HepG2 (cell line): ENCODE data around the gene RSKR. TPM values are rescaled to one million over a fixed set of nuclear protein-coding genes. Genes with fewer than 3 reads are reported as not detected.
A peak's percentile ranks its signal among the peaks of the same experiment; 100 is the strongest.

Experiments
- ARNT2 ChIP-seq: sonication (generic); formaldehyde crosslinking; IDR thresholded peaks from 2 replicates; pipeline ENCODE4 v1.8.0; 2022; ENCODE audit warnings: mild to moderate bottlenecking, low read depth, missing genetic modification reagents, moderate library complexity
- BRF2 ChIP-seq: sonication (generic); formaldehyde crosslinking; IDR thresholded peaks from 2 replicates; pipeline ENCODE4 v1.8.1; 2022; ENCODE audit warnings: mild to moderate bottlenecking, missing genetic modification reagents
- E2F2 ChIP-seq: sonication (generic); formaldehyde crosslinking; IDR thresholded peaks from 2 replicates; pipeline ENCODE4 v1.4.0; 2020; ENCODE audit warnings: missing genetic modification reagents, borderline replicate concordance
- GMEB1 ChIP-seq: sonication (generic); formaldehyde crosslinking; IDR thresholded peaks from 2 replicates; pipeline ENCODE4 v1.5.1; 2020; ENCODE audit warnings: missing genetic modification reagents, mild to moderate bottlenecking, borderline replicate concordance
- RBFOX2 ChIP-seq: fragments of 200-400 bp; formaldehyde crosslinking; IDR thresholded peaks from 2 replicates; pipeline ENCODE4 v1.6.1; 2017; ENCODE audit warnings: low read depth, mild to moderate bottlenecking, low read length
- SAP130 ChIP-seq: IDR thresholded peaks from 2 replicates; pipeline ENCODE4 v1.6.1; 2016; ENCODE audit warnings: low read depth
- SP1 ChIP-seq, 2 experiments: fragments of 450-650 bp in 1 of 2; sonication (generic) in 1 of 2; formaldehyde crosslinking in 1 of 2; IDR thresholded peaks; 2 replicates each; pipeline versions ENCODE4 v1.4.0 to v1.6.1; 2016 to 2020; ENCODE audit warnings: missing genetic modification reagents in 1 of 2
- YY1 ChIP-seq: IDR thresholded peaks from 2 replicates; pipeline ENCODE4 v1.6.1; 2011; ENCODE audit warnings: low read length, low read depth, moderate library complexity, mild to moderate bottlenecking; ENCODE audit not compliant: insufficient read depth, insufficient replicate concordance
- ZBTB25 ChIP-seq: IDR thresholded peaks from 2 replicates; pipeline ENCODE4 v1.6.1; 2018; ENCODE audit warnings: missing genetic modification reagents
- ZFAT ChIP-seq: sonication (generic); formaldehyde crosslinking; conservative IDR thresholded peaks from 2 replicates; pipeline ENCODE4 v1.8.1; 2023; ENCODE audit warnings: missing genetic modification reagents, inconsistent platforms
- ZNF510 ChIP-seq: sonication (generic); formaldehyde crosslinking; IDR thresholded peaks from 2 replicates; pipeline ENCODE4 v1.4.0; 2020; ENCODE audit warnings: low read depth, mild to moderate bottlenecking, missing genetic modification reagents
- polyA plus RNA-seq, 8 experiments: library from polyadenylated mRNA; depleted of rRNA in 3 of 8; stranded (reverse) in 7 of 8; unstranded in 1 of 8; fragments of >200 nt; fragmentation: Illumina TruSeq in 4 of 8; extraction: Trizol in 4 of 8; gene quantifications; 2 replicates each; pipeline versions ENCODE4 v1.2.1 to v1.2.3, GENCODE V29; 2011 to 2016; ENCODE audit warnings: low read depth in 4 of 8, missing spikeins in 1 of 8, mixed read lengths in 1 of 8; ENCODE audit not compliant: insufficient read depth in 1 of 8
- total RNA-seq, 5 experiments: library from RNA; depleted of rRNA; stranded (reverse); fragments of >200 nt; fragmentation: Illumina TruSeq; extraction: Trizol; gene quantifications; 2 replicates each; pipeline ENCODE4 v1.2.3, GENCODE V29; 2016; ENCODE audit warnings: low read depth in 1 of 5
- TF ChIP-seq, protein P1 (sequence below), 2 experiments: sonication (generic) in 1 of 2; formaldehyde crosslinking in 1 of 2; IDR thresholded peaks; 2 replicates each; pipeline versions ENCODE4 v1.6.1 to v1.9.0; 2014 to 2022; ENCODE audit warnings: antibody characterized with exemption in 1 of 2, borderline replicate concordance in 1 of 2, inconsistent platforms in 1 of 2, low read depth in 1 of 2, missing genetic modification reagents in 1 of 2
- TF ChIP-seq, protein P2 (sequence below): fragments of 450-650 bp; IDR thresholded peaks from 2 replicates; pipeline ENCODE4 v1.6.1; 2016

The RSKR gene
- total and polyA plus RNA-seq, 2 of the 13 experiments (the other 11 are each of a cell fraction or from before 2014, with no cell fraction given) = 5.0 to 10.4 TPM

DNA sequence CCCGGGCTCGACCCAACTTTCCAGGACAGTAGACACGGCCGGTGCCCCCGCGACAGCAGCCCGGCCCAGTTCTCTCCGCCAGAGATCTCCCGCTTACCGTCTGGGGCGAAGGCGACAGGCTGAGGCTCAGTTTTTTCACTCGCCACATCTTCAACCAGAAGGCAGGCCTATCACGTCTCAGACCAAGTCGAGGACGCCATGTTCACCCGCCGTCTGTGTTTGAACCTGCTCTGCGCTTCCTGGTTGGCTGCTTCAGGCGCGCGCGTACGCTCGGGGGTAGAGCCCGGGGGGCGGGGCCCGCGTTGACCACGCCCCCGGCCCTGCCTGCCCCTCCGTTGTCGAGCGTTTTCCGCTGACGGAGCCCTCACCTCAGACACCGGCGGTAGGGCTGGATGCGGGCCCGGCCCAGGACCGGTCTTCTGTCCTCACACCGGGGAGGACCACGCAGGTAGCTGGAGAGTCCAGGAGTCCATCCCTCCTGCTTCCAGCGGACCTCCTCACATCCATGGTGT, 15.1 kb downstream of the RSKR start, which contains the start of gene SPAG5 (continued):
- TF ChIP-seq, protein P1, sequence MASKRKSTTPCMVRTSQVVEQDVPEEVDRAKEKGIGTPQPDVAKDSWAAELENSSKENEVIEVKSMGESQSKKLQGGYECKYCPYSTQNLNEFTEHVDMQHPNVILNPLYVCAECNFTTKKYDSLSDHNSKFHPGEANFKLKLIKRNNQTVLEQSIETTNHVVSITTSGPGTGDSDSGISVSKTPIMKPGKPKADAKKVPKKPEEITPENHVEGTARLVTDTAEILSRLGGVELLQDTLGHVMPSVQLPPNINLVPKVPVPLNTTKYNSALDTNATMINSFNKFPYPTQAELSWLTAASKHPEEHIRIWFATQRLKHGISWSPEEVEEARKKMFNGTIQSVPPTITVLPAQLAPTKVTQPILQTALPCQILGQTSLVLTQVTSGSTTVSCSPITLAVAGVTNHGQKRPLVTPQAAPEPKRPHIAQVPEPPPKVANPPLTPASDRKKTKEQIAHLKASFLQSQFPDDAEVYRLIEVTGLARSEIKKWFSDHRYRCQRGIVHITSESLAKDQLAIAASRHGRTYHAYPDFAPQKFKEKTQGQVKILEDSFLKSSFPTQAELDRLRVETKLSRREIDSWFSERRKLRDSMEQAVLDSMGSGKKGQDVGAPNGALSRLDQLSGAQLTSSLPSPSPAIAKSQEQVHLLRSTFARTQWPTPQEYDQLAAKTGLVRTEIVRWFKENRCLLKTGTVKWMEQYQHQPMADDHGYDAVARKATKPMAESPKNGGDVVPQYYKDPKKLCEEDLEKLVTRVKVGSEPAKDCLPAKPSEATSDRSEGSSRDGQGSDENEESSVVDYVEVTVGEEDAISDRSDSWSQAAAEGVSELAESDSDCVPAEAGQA (IDR thresholded peaks at IDR 0.05; ENCODE audit: low read depth) = no peak
- TF ChIP-seq, protein P1 (CRISPR knock-in tag; IDR thresholded peaks at IDR 0.05; ENCODE audit: borderline replicate concordance) = no peak
- TF ChIP-seq E2F2 = no peak
- peak; percentile 78 for TF ChIP-seq RBFOX2
- TF ChIP-seq GMEB1 = peak; percentile 94
- peak; percentile 63; the same call in 1 of the 2 replicates for TF ChIP-seq ZBTB25
- TF ChIP-seq, protein P2, sequence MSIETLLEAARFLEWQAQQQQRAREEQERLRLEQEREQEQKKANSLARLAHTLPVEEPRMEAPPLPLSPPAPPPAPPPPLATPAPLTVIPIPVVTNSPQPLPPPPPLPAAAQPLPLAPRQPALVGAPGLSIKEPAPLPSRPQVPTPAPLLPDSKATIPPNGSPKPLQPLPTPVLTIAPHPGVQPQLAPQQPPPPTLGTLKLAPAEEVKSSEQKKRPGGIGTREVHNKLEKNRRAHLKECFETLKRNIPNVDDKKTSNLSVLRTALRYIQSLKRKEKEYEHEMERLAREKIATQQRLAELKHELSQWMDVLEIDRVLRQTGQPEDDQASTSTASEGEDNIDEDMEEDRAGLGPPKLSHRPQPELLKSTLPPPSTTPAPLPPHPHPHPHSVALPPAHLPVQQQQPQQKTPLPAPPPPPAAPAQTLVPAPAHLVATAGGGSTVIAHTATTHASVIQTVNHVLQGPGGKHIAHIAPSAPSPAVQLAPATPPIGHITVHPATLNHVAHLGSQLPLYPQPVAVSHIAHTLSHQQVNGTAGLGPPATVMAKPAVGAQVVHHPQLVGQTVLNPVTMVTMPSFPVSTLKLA = 0 out of 2 replicates have a peak, but pooled peaks have one; percentile 10
- TF ChIP-seq ZNF510 (CRISPR knock-in tag) = no peak
- no peak for TF ChIP-seq BRF2 (CRISPR knock-in tag)
- TF ChIP-seq ARNT2 (CRISPR knock-in tag) = peak; percentile 74
- no peak for TF ChIP-seq SP1 (IDR thresholded peaks at IDR 0.05)
- peak; percentile 88 for TF ChIP-seq SP1 (CRISPR knock-in tag; IDR thresholded peaks at IDR 0.05)
- peak; percentile 89 for TF ChIP-seq SAP130
- TF ChIP-seq YY1 = peak; percentile 89
- TF ChIP-seq ZFAT (CRISPR knock-in tag) = no peak
